Measurements from ENCODE around the gene KCNN3. TPM values are rescaled to one million over a fixed set of nuclear protein-coding genes. Genes with fewer than 3 reads are reported as not detected.

Gene KCNN3
- total and polyA plus RNA-seq, 2 donors = 1.5 to 16.6 TPM

- Histone ChIP-seq H3K4me1 (ENCODE audit: insufficient read depth) (no peaks in the 10 kb centered on the region), H3K4me3 (ENCODE audit: low read depth, low read length) (no peak overlapping the region), H3K36me3 (ENCODE audit: insufficient read depth) (no peaks in the 10 kb centered on the region), H3K27ac (ENCODE audit: low read depth) (no peak overlapping the region)
- WGBS = 94% methylated on average over 14 of the region's 14 CpGs
- DNase-seq (ENCODE audit: extremely low spot score) = no peak
Measured at GRCh38 chr1:154786804-154787570, 83.1 kb downstream of the KCNN3 start.

- no peak for DNase-seq (ENCODE audit: extremely low spot score)
- 69% methylated on average over 2 of the region's 2 CpGs for WGBS
- Histone ChIP-seq H3K4me1 (ENCODE audit: insufficient read depth) (no peaks in the 10 kb centered on the region), H3K4me3 (ENCODE audit: low read depth, low read length) (no peak overlapping the region), H3K27ac (ENCODE audit: low read depth) (no peak overlapping the region), H3K36me3 (ENCODE audit: insufficient read depth) (no peaks in the 10 kb centered on the region)
Measured at GRCh38 chr1:154784924-154785531, 85.1 kb downstream of the KCNN3 start.

DNA sequence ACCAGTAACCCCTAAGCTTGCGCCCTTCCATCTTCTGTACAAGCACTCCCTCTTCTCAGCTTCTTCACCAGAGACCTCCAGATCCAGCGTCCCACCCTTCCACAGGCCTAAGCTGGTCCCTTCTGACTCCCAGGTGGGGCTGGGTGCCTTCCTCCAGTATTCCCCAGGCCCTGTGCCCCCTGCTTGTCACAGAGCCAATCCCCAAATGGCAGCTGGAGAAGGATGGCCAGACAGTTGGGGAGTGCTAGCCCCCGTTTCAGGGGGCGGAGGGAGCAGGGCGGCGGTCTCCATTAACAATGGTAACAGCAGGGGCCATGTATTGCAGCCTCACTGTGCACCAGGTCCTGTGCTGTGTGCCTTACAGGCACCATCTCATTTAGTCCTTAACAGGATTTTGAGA lies 85.7 kb downstream of the KCNN3 start:
- no peak for DNase-seq (ENCODE audit: extremely low spot score)
- no peak overlapping the region for H3K4me3 ChIP-seq (ENCODE audit: low read depth, low read length)
- no peak overlapping the region for H3K27ac ChIP-seq (ENCODE audit: low read depth)
- WGBS = 88% methylated on average over 6 of the region's 6 CpGs
- no peaks in the 10 kb centered on the region for H3K4me1 ChIP-seq (ENCODE audit: insufficient read depth)
- H3K36me3 ChIP-seq (ENCODE audit: insufficient read depth) = no peaks in the 10 kb centered on the region

DNA sequence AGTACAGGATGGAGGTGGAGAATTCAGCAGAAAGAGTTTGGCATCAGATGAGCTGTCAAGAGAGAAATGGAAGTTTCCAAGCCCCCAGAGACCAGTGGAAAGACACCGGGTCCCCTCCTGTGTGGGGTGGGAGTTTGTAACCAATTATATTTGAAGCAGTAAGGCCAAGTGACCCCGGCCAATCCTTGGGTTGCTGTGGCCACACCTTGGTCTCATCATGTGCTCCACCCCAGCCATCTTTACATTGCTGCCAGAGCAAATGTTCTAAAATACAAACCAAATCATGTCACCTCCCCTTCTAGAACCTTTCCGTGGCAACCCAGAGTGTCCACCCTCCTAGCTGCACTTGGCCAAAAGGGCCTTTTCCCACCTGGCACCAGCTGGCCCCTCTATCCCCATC lies 86.1 kb downstream of the KCNN3 start:
- no peak overlapping the region for H3K4me3 ChIP-seq (ENCODE audit: low read depth, low read length)
- H3K36me3 ChIP-seq (ENCODE audit: insufficient read depth) = no peaks in the 10 kb centered on the region
- no peaks in the 10 kb centered on the region for H3K4me1 ChIP-seq (ENCODE audit: insufficient read depth)
- no peak for DNase-seq (ENCODE audit: extremely low spot score)
- WGBS = 83% methylated on average over 3 of the region's 3 CpGs
- H3K27ac ChIP-seq (ENCODE audit: low read depth) = no peak overlapping the region

- Histone ChIP-seq H3K36me3 (ENCODE audit: insufficient read depth) (no peaks in the 10 kb centered on the region), H3K4me3 (ENCODE audit: low read depth, low read length) (no peak overlapping the region), H3K27ac (ENCODE audit: low read depth) (no peak overlapping the region), H3K4me1 (ENCODE audit: insufficient read depth) (no peaks in the 10 kb centered on the region)
- 94% methylated on average over 3 of the region's 3 CpGs for WGBS
- no peak for DNase-seq (ENCODE audit: extremely low spot score)
Measured at GRCh38 chr1:154780541-154780940, 89.5 kb downstream of the KCNN3 start.

DNA sequence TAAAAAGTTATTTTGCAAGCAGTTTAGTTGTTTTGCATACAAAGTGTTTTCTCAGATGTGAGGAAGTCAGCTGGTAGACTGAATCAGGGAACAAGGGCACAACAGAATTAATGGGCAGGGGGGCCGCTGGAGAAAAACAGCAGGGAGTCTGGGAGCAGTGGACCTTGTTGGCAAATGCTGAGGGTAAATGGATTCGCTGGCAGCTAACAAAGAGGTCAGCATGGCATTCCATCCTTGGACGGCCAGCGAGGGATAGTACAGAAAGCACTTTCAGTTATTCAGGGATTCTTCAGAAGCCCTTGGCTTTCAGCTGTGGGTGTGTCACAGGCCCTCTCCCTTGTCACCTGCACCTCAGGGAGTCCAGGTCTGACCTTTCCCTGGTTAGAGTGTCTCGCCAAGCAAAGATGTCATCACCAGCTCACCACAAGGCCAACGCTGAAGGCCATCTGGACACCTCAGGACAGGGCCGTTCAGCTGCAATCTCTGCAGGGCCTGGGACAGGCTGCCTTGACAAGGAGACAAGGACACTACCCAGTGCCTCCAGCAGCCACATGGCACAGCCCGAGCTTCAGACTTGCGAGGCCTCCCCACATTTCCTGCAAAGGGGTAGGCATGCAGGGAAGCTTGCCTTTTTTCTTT lies 90.4 kb downstream of the KCNN3 start:
- DNase-seq (ENCODE audit: extremely low spot score) = no peak
- no peaks in the 10 kb centered on the region for H3K4me1 ChIP-seq (ENCODE audit: insufficient read depth)
- H3K27ac ChIP-seq (ENCODE audit: low read depth) = no peak overlapping the region
- H3K36me3 ChIP-seq (ENCODE audit: insufficient read depth) = no peaks in the 10 kb centered on the region
- no peak overlapping the region for H3K4me3 ChIP-seq (ENCODE audit: low read depth, low read length)
- 80% methylated on average over 9 of the region's 9 CpGs for WGBS

DNA sequence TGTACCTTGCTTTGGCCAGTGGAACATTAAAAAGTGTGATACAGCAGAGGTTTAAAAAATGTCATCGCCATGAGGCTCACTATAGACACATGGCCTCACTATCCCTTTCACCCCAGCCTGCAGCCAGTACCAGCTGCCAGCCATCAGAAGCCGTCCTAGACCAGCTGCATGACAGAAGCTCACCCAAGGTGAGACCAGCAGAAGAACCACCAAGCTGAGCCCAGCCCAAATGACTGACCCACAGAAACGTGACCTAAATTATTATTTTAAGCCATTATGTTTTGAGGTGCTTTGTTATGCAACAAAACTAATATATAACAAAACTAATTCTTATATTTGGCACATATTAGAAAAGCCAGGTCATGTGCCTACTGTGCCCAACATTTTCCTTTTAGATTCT lies 91.1 kb downstream of the KCNN3 start:
- H3K27ac ChIP-seq (ENCODE audit: low read depth) = no peak overlapping the region
- H3K4me3 ChIP-seq (ENCODE audit: low read depth, low read length) = no peak overlapping the region
- no peaks in the 10 kb centered on the region for H3K36me3 ChIP-seq (ENCODE audit: insufficient read depth)
- no peaks in the 10 kb centered on the region for H3K4me1 ChIP-seq (ENCODE audit: insufficient read depth)
- 97% methylated on average over 3 of the region's 3 CpGs for WGBS
- no peak for DNase-seq (ENCODE audit: extremely low spot score)

DNA sequence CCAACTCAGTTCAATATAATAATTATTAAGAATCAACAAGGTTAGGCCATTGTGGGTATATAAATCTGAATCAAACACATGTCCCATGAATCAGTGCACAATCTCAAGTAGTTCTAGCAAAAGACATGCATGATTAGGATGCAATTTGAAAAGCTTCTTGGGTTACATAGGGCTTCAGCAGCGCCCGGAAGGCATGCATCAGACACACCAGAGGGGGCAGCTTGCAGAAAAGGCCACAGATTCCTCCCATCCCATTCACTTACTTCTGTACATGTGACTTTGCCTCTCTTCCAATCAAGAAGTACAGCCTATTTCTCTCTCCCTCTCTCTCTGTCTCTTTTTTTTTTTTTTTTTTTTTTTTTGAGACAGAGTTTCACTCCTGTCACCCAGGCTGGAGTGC lies 91.8 kb downstream of the KCNN3 start:
- DNase-seq (ENCODE audit: extremely low spot score) = no peak
- 94% methylated on average over 2 of the region's 2 CpGs for WGBS
- Histone ChIP-seq H3K27ac (ENCODE audit: low read depth) (no peak overlapping the region), H3K4me1 (ENCODE audit: insufficient read depth) (no peaks in the 10 kb centered on the region), H3K36me3 (ENCODE audit: insufficient read depth) (no peaks in the 10 kb centered on the region), H3K4me3 (ENCODE audit: low read depth, low read length) (no peak overlapping the region)

DNA sequence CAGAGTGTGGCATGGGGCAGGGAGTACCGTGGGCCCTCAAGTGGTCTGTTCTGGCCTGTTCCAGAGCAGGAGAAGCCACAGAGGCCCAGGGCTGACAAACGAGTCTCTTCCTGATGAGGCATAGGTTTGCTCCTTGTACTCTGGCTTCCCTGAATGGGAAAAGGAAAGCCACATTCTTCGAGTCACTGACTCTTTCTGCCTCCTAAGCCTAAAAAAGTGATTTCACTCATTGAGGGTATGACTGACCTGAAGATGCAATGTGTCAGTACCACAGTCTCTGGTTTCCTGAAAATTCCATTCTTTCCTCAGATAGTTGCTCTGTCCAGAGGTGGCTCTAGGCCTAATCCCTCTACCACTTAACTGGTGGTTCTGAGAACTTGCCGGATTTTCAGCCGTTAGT lies 92.3 kb downstream of the KCNN3 start:
- Histone ChIP-seq H3K36me3 (ENCODE audit: insufficient read depth) (no peaks in the 10 kb centered on the region), H3K27ac (ENCODE audit: low read depth) (no peak overlapping the region), H3K4me1 (ENCODE audit: insufficient read depth) (no peaks in the 10 kb centered on the region), H3K4me3 (ENCODE audit: low read depth, low read length) (no peak overlapping the region)
- 91% methylated on average over 5 of the region's 5 CpGs for WGBS
- no peak for DNase-seq (ENCODE audit: extremely low spot score)

DNA sequence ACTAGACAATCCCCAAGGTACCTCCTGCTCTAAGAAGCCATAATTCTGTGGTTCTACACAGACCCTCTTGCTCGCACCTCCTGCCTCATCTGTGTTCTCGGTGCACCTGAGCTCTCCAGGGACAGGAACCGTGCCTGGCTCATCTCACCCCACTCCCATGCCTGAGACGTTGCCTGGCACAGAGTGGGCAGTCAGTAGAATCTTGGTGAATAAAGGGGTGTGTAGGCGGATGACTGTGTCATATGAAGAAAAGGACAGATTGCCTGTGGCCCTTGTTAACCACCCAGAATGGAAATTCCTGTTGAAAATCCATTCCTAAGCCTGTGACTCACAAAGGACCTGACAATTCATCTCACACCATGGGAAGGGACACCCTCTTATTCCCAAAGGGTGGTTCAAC lies 92.9 kb downstream of the KCNN3 start:
- Histone ChIP-seq H3K4me1 (ENCODE audit: insufficient read depth) (no peaks in the 10 kb centered on the region), H3K36me3 (ENCODE audit: insufficient read depth) (no peaks in the 10 kb centered on the region), H3K4me3 (ENCODE audit: low read depth, low read length) (no peak overlapping the region), H3K27ac (ENCODE audit: low read depth) (no peak overlapping the region)
- 90% methylated on average over 5 of the region's 5 CpGs for WGBS
- DNase-seq (ENCODE audit: extremely low spot score) = no peak

DNA sequence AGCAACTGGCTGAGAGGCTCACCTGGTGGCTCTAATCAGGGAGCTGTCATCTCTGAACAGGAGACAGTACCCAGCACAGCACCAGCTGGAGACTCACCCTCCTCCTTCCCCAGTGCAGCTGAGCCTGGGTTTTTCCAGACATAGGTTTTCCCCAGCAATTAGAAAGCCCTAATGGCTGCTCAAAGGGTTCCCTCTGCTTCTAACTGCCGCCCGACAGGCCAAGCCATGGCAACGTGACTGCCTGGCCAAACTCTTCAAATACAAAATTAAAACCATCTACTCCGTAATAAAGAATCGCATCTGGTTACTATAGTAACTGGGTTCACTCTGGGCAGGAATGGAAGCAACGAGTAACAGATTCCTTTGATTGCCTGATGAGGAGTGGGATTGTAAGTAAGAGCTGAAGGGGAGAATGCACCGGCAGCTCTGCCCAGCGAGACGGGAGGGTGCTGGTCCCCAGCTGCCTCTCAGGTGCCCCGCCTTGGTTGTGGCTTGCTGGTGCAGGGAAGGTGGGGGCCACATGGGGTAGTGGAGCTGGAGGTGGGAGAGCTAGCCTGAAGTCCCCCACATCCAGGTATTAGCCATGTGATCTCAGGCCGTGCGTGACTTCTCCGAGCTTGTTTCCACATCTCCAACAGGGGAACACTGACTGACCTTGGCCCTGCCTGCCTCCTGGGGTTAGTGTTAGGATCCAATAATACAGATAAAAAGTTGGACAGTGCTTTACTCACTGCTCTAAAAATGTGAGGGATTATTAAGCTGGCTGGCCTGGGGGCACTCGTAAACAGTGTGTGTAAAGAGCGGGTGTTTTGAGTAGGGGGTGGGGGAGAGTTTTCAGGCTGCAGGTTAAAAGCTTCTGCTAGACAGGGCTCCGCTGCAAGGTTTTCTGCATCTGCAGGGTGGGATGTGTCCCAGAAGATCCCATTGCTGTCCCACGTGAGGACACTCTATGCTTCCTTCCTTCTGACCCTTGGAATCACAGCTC lies 94.2 kb downstream of the KCNN3 start:
- H3K4me1 ChIP-seq (ENCODE audit: insufficient read depth) = no peaks in the 10 kb centered on the region
- H3K27ac ChIP-seq (ENCODE audit: low read depth) = no peak overlapping the region
- DNase-seq (ENCODE audit: extremely low spot score) = no peak
- no peak overlapping the region for H3K4me3 ChIP-seq (ENCODE audit: low read depth, low read length)
- H3K36me3 ChIP-seq (ENCODE audit: insufficient read depth) = no peaks in the 10 kb centered on the region
- 78% methylated on average over 17 of the region's 17 CpGs for WGBS

- no peak overlapping the region for H3K27ac ChIP-seq (ENCODE audit: low read depth)
- 88% methylated on average over 7 of the region's 7 CpGs for WGBS
- no peaks in the 10 kb centered on the region for H3K36me3 ChIP-seq (ENCODE audit: insufficient read depth)
- H3K4me1 ChIP-seq (ENCODE audit: insufficient read depth) = no peaks in the 10 kb centered on the region
- no peak for DNase-seq (ENCODE audit: extremely low spot score)
- no peak overlapping the region for H3K4me3 ChIP-seq (ENCODE audit: low read depth, low read length)
Measured at GRCh38 chr1:154774175-154774855, 95.8 kb downstream of the KCNN3 start.

- H3K27ac ChIP-seq (ENCODE audit: low read depth) = no peak overlapping the region
- 53% methylated on average over 2 of the region's 2 CpGs for WGBS
- no peak for DNase-seq (ENCODE audit: extremely low spot score)
Measured at GRCh38 chr1:154773551-154773950, 96.5 kb downstream of the KCNN3 start.

More at GRCh38 chr1:154773551-154773950, 96.5 kb downstream of the KCNN3 start:
- Histone ChIP-seq H3K36me3 (ENCODE audit: insufficient read depth) (no peaks in the 10 kb centered on the region), H3K4me1 (ENCODE audit: insufficient read depth) (no peaks in the 10 kb centered on the region), H3K4me3 (ENCODE audit: low read depth, low read length) (no peak overlapping the region)
